ENCODE data around the gene RUFY3.

RUFY3 gene

DNA sequence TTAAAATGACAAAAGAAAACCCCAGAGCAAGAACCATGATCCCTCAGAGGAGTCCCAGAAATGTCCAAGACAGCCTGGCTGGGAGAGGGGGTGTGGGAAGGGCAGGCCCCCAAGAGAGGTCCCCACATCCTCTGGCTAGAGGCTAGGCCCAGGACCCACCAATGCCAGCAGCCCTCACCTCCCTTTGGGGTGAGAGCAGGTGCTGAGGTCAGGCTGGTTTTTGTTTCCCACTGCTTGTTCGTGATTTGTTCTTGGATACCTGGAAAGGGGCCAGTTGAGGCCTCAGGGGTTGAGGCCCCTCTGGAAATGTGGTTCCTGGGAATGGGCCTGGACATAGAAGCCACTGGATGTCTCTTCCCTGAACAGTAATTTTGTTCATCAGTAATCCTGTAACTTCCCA is 120.2 kb downstream of the RUFY3 start:
- DNase-seq (ENCODE audit: low read depth): no peak

DNA sequence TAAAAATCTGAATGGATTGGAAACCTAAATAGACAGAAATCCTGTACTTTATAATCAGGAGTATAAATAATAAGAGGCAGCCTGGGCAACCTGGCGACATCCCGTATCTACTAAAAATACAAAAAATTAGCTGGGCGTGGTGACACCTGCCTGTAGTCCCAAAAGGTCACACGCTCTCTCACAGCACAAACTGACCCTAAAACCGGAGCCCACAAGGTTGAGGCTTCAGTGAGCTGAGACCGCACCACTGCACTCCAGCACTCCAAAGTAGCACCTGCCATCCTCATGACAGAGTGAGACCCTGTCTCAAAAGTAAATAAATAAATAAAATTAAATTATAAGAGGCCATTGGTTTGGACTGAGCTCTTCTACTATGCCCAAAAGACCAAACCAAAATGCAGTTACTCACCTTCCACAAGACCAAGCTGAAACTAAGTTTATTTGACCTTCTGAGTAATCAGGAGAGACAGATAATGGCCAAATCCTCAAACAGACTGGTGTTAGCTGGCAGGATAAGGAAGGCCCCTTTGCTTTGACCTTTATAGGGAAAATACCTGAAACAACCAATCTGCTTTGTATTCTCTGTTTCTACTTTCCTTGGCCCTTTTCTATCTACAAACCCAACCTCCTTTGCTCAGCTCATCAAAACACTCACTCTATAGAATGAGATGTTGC is 121.1 kb downstream of the RUFY3 start:
- DNase-seq (ENCODE audit: low read depth): no peak

DNA sequence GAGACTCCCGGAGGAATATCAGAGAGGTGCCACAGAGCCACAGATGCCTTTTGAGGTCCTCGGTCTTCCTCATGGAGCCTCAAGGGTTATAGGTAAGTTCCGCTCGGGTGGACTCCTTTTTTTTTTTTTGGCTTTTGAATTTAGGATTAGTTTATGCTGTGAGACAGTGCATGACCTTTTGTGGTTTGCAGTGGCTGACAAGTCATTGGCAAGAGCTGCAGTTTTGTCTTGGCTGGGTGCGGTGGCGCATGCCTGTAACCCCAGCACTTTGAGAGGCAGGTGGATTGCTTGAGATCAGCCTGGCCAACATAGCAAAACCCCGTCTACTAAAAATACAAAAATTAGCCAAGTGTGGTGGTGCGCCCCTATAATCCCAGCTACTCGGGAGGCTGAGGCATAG is 122.4 kb downstream of the RUFY3 start:
- no peak for DNase-seq (ENCODE audit: low read depth)

GRCh38 chr4:70849291-70849690 is 127.5 kb downstream of the RUFY3 start:
- no peak for DNase-seq (ENCODE audit: low read depth)

GRCh38 chr4:70855464-70855863 is 133.7 kb downstream of the RUFY3 start:
- no peak for DNase-seq (ENCODE audit: low read depth)
